ENCODE results near the gene PIP5K1B. TPM values are rescaled to one million over a fixed set of nuclear protein-coding genes. Genes with fewer than 3 reads are reported as not detected.

Gene PIP5K1B
- total and polyA plus RNA-seq, 2 of the 13 experiments (the other 11 are each of a cell fraction or from before 2014, with no cell fraction given) = 15.8 to 17.5 TPM

DNA sequence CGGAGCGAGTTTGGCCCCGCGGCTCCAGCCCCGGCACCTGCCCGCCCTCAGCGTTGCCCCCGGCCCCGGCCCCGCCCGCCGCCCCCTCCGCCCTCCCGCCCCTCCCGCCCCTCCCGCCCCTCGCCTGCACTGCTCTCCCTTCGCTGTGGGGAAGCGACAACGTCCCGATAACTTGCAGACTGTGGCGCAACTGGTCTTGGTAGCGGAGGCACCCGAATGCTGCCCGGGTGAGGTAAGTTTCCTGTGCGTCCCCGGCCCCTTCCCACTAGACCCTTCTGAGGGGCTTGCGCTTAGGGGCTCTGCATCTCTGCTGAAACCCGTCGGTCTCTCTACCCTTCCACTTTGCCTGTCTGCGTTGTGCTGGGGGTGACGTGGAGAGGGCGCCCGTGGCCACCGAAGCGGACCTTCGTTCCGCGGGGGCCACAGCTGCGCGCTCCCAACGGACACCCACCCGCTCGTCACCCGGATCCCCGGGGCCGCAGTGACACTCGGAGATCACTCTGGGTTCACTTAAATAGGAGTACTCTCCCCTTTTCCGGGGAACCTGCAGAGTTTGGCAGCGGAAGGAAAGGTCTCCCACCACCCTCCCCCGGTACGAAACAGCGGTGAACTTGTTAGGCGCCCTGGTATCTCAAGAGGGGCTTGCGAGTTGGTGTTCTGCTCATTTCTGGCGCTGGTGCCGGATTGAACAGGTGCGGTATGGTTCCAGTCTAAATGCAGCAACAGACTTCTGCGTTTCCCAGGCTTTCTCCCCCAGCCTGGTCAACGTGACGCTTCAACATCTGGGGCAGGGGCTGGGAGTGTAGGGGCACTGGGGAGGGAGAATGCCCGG lies 707 bp downstream of the PIP5K1B start (continued):
- TF ChIP-seq, protein P1, sequence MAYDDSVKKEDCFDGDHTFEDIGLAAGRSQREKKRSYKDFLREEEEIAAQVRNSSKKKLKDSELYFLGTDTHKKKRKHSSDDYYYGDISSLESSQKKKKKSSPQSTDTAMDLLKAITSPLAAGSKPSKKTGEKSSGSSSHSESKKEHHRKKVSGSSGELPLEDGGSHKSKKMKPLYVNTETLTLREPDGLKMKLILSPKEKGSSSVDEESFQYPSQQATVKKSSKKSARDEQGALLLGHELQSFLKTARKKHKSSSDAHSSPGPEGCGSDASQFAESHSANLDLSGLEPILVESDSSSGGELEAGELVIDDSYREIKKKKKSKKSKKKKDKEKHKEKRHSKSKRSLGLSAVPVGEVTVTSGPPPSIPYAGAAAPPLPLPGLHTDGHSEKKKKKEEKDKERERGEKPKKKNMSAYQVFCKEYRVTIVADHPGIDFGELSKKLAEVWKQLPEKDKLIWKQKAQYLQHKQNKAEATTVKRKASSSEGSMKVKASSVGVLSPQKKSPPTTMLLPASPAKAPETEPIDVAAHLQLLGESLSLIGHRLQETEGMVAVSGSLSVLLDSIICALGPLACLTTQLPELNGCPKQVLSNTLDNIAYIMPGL (CRISPR knock-in tag; IDR thresholded peaks at IDR 0.05; ENCODE audit: borderline replicate concordance in 1 of 2, low read depth in 1 of 2) = peak; percentile 74 to 76
- no peak for TF ChIP-seq SP2 (CRISPR knock-in tag; IDR thresholded peaks at IDR 0.05)
- TF ChIP-seq SYNCRIP (IDR thresholded peaks at IDR 0.05; ENCODE audit: insufficient read depth, low read depth, low read length) = no peak
- TF ChIP-seq MTF2 (CRISPR knock-in tag; IDR thresholded peaks at IDR 0.05; ENCODE audit: borderline replicate concordance) = peak; percentile 83; the same call in 1 of the 2 replicates
- no peak for TF ChIP-seq FLYWCH1 (CRISPR knock-in tag; IDR thresholded peaks at IDR 0.05)
- TF ChIP-seq KDM2A (CRISPR knock-in tag; IDR thresholded peaks at IDR 0.05; ENCODE audit: borderline replicate concordance, low read depth) = 0 out of 2 replicates have a peak, but pooled peaks have one; percentile 68
- no peak for TF ChIP-seq PAWR (CRISPR knock-in tag; IDR thresholded peaks at IDR 0.05; ENCODE audit: borderline replicate concordance)
- TF ChIP-seq, protein P2, sequence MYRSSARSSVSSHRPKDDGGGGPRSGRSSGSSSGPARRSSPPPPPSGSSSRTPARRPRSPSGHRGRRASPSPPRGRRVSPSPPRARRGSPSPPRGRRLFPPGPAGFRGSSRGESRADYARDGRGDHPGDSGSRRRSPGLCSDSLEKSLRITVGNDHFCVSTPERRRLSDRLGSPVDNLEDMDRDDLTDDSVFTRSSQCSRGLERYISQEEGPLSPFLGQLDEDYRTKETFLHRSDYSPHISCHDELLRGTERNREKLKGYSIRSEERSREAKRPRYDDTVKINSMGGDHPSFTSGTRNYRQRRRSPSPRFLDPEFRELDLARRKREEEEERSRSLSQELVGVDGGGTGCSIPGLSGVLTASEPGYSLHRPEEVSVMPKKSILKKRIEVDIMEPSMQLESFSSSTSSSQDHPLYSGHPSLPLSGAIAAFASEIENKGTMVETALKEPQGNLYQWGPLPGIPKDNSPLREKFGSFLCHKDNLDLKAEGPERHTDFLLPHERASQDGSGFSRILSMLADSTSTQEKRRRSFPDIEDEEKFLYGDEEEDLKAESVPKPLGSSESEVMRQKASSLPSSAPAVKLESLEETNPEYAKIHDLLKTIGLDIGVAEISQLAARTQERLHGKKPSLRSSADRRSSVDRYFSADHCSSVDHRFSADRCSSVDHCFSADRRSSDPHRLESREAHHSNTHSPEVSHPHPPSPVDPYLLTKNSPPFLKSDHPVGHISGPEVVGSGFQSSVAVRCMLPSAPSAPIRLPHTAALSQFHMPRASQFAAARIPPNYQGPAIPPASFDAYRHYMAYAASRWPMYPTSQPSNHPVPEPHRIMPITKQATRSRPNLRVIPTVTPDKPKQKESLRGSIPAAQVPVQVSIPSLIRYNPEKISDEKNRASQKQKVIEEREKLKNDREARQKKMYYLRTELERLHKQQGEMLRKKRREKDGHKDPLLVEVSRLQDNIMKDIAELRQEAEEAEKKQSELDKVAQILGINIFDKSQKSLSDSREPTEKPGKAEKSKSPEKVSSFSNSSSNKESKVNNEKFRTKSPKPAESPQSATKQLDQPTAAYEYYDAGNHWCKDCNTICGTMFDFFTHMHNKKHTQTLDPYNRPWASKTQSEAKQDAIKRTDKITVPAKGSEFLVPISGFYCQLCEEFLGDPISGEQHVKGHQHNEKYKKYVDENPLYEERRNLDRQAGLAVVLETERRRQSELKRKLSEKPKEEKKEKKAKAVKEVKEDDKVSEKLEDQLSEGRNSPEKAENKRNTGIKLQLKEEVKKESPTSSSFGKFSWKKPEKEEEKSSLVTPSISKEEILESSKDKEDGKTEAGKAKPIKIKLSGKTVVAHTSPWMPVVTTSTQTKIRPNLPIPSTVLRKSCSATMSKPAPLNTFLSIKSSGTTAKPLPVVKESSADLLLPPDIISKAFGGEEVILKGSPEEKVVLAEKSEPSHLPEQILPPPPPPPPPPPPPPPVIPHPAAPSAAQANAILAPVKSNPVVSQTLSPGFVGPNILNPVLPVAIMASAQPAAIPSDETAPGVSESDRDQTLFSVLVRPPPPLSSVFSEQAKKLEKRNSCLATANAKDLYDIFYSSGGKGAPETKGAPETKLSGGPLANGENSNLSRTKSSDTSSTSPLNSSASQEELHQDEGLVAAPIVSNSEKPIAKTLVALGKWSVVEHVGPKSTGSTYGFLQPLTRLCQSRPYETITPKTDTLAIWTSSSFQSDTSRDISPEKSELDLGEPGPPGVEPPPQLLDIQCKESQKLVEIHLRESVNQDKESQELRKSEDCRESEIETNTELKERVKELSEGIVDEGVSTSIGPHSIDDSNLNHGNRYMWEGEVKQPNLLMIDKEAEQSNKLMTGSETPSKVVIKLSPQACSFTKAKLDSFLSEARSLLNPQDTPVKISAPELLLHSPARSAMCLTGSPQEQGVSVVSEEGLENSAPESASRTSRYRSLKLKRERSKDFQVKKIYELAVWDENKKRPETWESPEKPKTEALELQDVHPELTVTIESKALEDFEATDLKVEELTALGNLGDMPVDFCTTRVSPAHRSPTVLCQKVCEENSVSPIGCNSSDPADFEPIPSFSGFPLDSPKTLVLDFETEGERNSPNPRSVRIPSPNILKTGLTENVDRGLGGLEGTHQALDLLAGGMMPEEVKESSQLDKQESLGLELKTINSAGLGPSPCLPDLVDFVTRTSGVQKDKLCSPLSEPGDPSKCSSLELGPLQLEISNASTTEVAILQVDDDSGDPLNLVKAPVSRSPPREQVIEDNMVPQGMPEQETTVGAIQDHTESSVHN (CRISPR knock-in tag; IDR thresholded peaks at IDR 0.05) = no peak
- TF ChIP-seq ZNF616 (CRISPR knock-in tag; IDR thresholded peaks at IDR 0.05; ENCODE audit: low read depth) = no peak
- no peak for TF ChIP-seq NR2F6 (IDR thresholded peaks at IDR 0.05)
- no peak for TF ChIP-seq NR2F6 (CRISPR knock-in tag; IDR thresholded peaks at IDR 0.05)
- no peak for TF ChIP-seq HNRNPK (IDR thresholded peaks at IDR 0.05; ENCODE audit: low read depth, low read length, poor library complexity, severe bottlenecking)
- no peak for TF ChIP-seq ZNF235 (CRISPR knock-in tag; IDR thresholded peaks at IDR 0.05; ENCODE audit: borderline replicate concordance)
- TF ChIP-seq EP300 (IDR thresholded peaks at IDR 0.05; ENCODE audit: low read depth in 2 of 2, low read length in 2 of 2) = no peak
- no peak for TF ChIP-seq EP300 (CRISPR knock-in tag; IDR thresholded peaks at IDR 0.05; ENCODE audit: borderline replicate concordance)
- TF ChIP-seq YEATS4 (CRISPR knock-in tag; IDR thresholded peaks at IDR 0.05; ENCODE audit: borderline replicate concordance) = no peak; the same call in 1 of the 2 replicates
- TF ChIP-seq EED (CRISPR knock-in tag; IDR thresholded peaks at IDR 0.05) = no peak
- TF ChIP-seq, protein P3, sequence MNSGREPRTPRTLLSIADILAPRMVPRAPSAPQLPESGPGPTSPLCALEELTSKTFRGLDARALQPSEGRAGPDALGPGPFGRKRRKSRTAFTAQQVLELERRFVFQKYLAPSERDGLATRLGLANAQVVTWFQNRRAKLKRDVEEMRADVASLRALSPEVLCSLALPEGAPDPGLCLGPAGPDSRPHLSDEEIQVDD (CRISPR knock-in tag; IDR thresholded peaks at IDR 0.05; ENCODE audit: borderline replicate concordance) = no peak
